ENCODE results near the gene ALDH3A1. TPM values are rescaled to one million over a fixed set of nuclear protein-coding genes. Genes with fewer than 3 reads are reported as not detected.

Gene ALDH3A1
- total RNA-seq, 4 donors from 2014 or later, result 0.17 to 1.9 (median 0.42) TPM; not detected in 1

GRCh38 chr17:19743101-19744100, 4.7 kb downstream of the ALDH3A1 start:
- Histone ChIP-seq H3K27me3 (peaks cover 0 to 9% (median 0%) of the 10 kb centered on the region in 4 donors), H3K4me1 (peaks cover 9 to 17% (median 15%) of the 10 kb centered on the region in 4 donors), H3K4me3 (no peak overlapping the region), H3K36me3 (no peaks in the 10 kb centered on the region), H3K9me3 (no peaks in the 10 kb centered on the region), H3K27ac (replicated peaks in 1 of 4) (no peak overlapping the region)
- DNase-seq (ENCODE audit: extremely low spot score), result no peak
- WGBS, result 96% methylated on average over 21 of the region's 34 CpGs
- intact Hi-C loops (cut with DNase I), result no loop called here
- TF ChIP-seq EP300 (IDR thresholded peaks at IDR 0.05) (no peak), POLR2AphosphoS5 (IDR thresholded peaks at IDR 0.05) (no peak), CTCF (IDR thresholded peaks at IDR 0.05) (no peak), POLR2A (IDR thresholded peaks at IDR 0.05; ENCODE audit: low read depth) (no peak)

- H3K4me3 ChIP-seq, result no peak overlapping the region
- H3K27me3 ChIP-seq, result peaks cover 0 to 1% (median 0%) of the 10 kb centered on the region in 4 donors
- intact Hi-C loops (cut with DNase I), result no loop called here
- 93% methylated on average over 6 of the region's 10 CpGs for WGBS
- H3K4me1 ChIP-seq, result peaks cover 9 to 17% (median 15%) of the 10 kb centered on the region in 4 donors
- no peaks in the 10 kb centered on the region for H3K9me3 ChIP-seq
- H3K36me3 ChIP-seq, result no peaks in the 10 kb centered on the region
- DNase-seq (ENCODE audit: extremely low spot score), result no peak
- H3K27ac ChIP-seq (replicated peaks in 1 of 4), result no peak overlapping the region
- TF ChIP-seq EP300 (IDR thresholded peaks at IDR 0.05) (no peak), POLR2A (IDR thresholded peaks at IDR 0.05; ENCODE audit: low read depth) (no peak), CTCF (IDR thresholded peaks at IDR 0.05) (no peak), POLR2AphosphoS5 (IDR thresholded peaks at IDR 0.05) (no peak)
Measured at GRCh38 chr17:19742495-19742894, 5.6 kb downstream of the ALDH3A1 start.

- WGBS, result 79% methylated on average over 9 of the region's 14 CpGs
- H3K27me3 ChIP-seq, result no peaks in the 10 kb centered on the region
- DNase-seq (ENCODE audit: extremely low spot score), result no peak
- TF ChIP-seq CTCF (IDR thresholded peaks at IDR 0.05) (no peak), POLR2AphosphoS5 (IDR thresholded peaks at IDR 0.05) (no peak), POLR2A (IDR thresholded peaks at IDR 0.05; ENCODE audit: low read depth) (no peak), EP300 (IDR thresholded peaks at IDR 0.05) (no peak)
- no peak overlapping the region for H3K4me3 ChIP-seq
- H3K36me3 ChIP-seq, result no peaks in the 10 kb centered on the region
- H3K9me3 ChIP-seq, result no peaks in the 10 kb centered on the region
- H3K27ac ChIP-seq (replicated peaks in 1 of 4), result no peak overlapping the region
- peaks cover 9 to 17% (median 15%) of the 10 kb centered on the region in 4 donors for H3K4me1 ChIP-seq
- intact Hi-C loops (cut with DNase I), result no loop called here
Measured at GRCh38 chr17:19741832-19742457, 6.2 kb downstream of the ALDH3A1 start.

- Histone ChIP-seq H3K4me3 (no peak overlapping the region), H3K9me3 (no peaks in the 10 kb centered on the region), H3K27ac (replicated peaks in 1 of 4) (no peak overlapping the region), H3K4me1 (peaks cover 9 to 17% (median 15%) of the 10 kb centered on the region in 4 donors), H3K36me3 (no peaks in the 10 kb centered on the region), H3K27me3 (no peaks in the 10 kb centered on the region)
- 83% methylated on average over 6 of the region's 7 CpGs for WGBS
- TF ChIP-seq EP300 (IDR thresholded peaks at IDR 0.05), result no peak
- no peak for TF ChIP-seq POLR2AphosphoS5 (IDR thresholded peaks at IDR 0.05)
- TF ChIP-seq POLR2A (IDR thresholded peaks at IDR 0.05; ENCODE audit: low read depth), result no peak
- TF ChIP-seq CTCF (IDR thresholded peaks at IDR 0.05), result no peak
- DNase-seq (ENCODE audit: extremely low spot score), result no peak
- intact Hi-C loops (cut with DNase I), result no loop called here
Measured at GRCh38 chr17:19740933-19741332, 7.2 kb downstream of the ALDH3A1 start.

All from esophagus muscularis mucosa (tissue), 4 donors.